DOHH2 (cell line): ENCODE results near the gene SRCAP.

ENCODE experiments used
- H3F3A ChIP-seq: fragments of 200-600 bp; sonication (generic), shearing (Covaris generic); 2 replicates; pipeline ENCODE4 v1.6.0; 2016; ENCODE audit warnings: antibody characterized with exemption, mild to moderate bottlenecking; ENCODE audit not compliant: control insufficient read depth, insufficient read depth
- H3K27ac ChIP-seq: fragments of 200-600 bp; sonication (generic); 2 replicates; pipeline ENCODE4 v1.5.1; 2014; ENCODE audit warnings: low read depth, mild to moderate bottlenecking, low read length, moderate library complexity
- H3K27me3 ChIP-seq: fragments of 200-600 bp; sonication (generic); 2 replicates; pipeline ENCODE4 v1.6.1; 2014; ENCODE audit warnings: mild to moderate bottlenecking, low read length, mixed read lengths; ENCODE audit not compliant: control insufficient read depth
- H3K36me3 ChIP-seq: fragments of 200-600 bp; sonication (generic); 2 replicates; pipeline ENCODE4 v1.6.1; 2014; ENCODE audit warnings: mild to moderate bottlenecking, low read length, moderate library complexity, mixed read lengths; ENCODE audit not compliant: control insufficient read depth
- H3K4me1 ChIP-seq: fragments of 200-600 bp; sonication (generic); 2 replicates; pipeline ENCODE4 v1.6.1; 2014; ENCODE audit warnings: mild to moderate bottlenecking, low read length, mixed read lengths; ENCODE audit not compliant: control insufficient read depth
- H3K4me2 ChIP-seq: fragments of 200-600 bp; sonication (generic); 2 replicates; pipeline ENCODE4 v1.6.0; 2014; ENCODE audit warnings: mild to moderate bottlenecking, low read length, moderate library complexity
- H3K4me3 ChIP-seq: fragments of 200-600 bp; sonication (generic); 2 replicates; pipeline ENCODE4 v1.5.1; 2014; ENCODE audit warnings: mild to moderate bottlenecking, low read length, mixed read lengths
- H3K79me2 ChIP-seq: fragments of 200-600 bp; sonication (generic); 2 replicates; pipeline ENCODE4 v1.6.1; 2014; ENCODE audit warnings: mild to moderate bottlenecking, low read length, mixed read lengths; ENCODE audit not compliant: control insufficient read depth
- H3K9me2 ChIP-seq: fragments of 200-600 bp; sonication (generic); replicated peaks from 2 replicates; pipeline ENCODE4 v1.6.1; 2014; ENCODE audit warnings: mild to moderate bottlenecking, low read length, mixed read lengths; ENCODE audit not compliant: control insufficient read depth
- H3K9me3 ChIP-seq: fragments of 200-600 bp; sonication (generic); 2 replicates; pipeline ENCODE4 v1.6.1; 2014; ENCODE audit warnings: antibody characterized with exemption, low read length, mixed read lengths; ENCODE audit not compliant: control insufficient read depth, insufficient read depth
- H4K20me1 ChIP-seq: fragments of 200-600 bp; sonication (generic); 2 replicates; pipeline ENCODE4 v1.6.0; 2014; ENCODE audit warnings: low read depth, mild to moderate bottlenecking, antibody characterized with exemption, low read length, moderate library complexity; ENCODE audit not compliant: control insufficient read depth, insufficient read depth
- EZH2phosphoT487 ChIP-seq: fragments of 200-600 bp; sonication (generic); IDR thresholded peaks from 2 replicates; pipeline ENCODE4 v1.6.1; 2017; ENCODE audit warnings: borderline replicate concordance, mild to moderate bottlenecking, antibody characterized with exemption, low read length, moderate library complexity, mixed read lengths
- TF ChIP-seq, protein P1 (sequence below): fragments of 200-600 bp; sonication (generic); IDR thresholded peaks from one replicate; pipeline ENCODE4 v1.5.1; 2014; ENCODE audit warnings: antibody characterized with exemption, mild to moderate bottlenecking, low read depth, low read length; ENCODE audit not compliant: poor library complexity, severe bottlenecking

SRCAP gene

DNA sequence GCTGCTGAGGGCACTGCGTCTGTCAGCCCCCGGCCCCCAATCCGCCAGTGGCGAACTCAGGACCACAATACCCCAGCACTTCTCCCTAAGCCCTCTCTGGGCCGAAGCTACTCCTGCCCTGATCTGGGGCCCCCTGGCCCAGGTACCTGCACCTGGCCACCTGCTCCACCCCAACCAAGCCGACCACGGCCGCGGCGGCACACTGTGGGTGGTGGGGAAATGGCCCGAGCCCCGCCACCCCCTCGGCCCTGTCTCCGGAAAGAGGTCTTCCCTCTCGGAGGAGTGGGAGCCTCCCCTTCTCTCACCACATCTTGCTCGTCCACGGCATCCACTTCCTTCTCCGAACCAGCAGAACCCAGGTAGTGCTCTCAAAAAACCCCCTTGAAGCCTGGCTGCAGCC lies 44.1 kb upstream of the SRCAP start:
- Histone ChIP-seq H3F3A (peaks cover 6% of the 10 kb centered on the region), H3K27me3 (no peaks in the 10 kb centered on the region), H3K4me1 (peaks cover 30% of the 10 kb centered on the region), H3K9me3 (no peaks in the 10 kb centered on the region), H3K4me3 (no peak overlapping the region), H3K4me2 (no peak overlapping the region), H3K27ac (no peak overlapping the region), H3K36me3 (peaks cover 58% of the 10 kb centered on the region), H4K20me1 (no peaks in the 10 kb centered on the region), H3K9me2 (no peaks in the 10 kb centered on the region), H3K79me2 (peaks cover 21% of the 10 kb centered on the region)
- TF ChIP-seq, protein P1, sequence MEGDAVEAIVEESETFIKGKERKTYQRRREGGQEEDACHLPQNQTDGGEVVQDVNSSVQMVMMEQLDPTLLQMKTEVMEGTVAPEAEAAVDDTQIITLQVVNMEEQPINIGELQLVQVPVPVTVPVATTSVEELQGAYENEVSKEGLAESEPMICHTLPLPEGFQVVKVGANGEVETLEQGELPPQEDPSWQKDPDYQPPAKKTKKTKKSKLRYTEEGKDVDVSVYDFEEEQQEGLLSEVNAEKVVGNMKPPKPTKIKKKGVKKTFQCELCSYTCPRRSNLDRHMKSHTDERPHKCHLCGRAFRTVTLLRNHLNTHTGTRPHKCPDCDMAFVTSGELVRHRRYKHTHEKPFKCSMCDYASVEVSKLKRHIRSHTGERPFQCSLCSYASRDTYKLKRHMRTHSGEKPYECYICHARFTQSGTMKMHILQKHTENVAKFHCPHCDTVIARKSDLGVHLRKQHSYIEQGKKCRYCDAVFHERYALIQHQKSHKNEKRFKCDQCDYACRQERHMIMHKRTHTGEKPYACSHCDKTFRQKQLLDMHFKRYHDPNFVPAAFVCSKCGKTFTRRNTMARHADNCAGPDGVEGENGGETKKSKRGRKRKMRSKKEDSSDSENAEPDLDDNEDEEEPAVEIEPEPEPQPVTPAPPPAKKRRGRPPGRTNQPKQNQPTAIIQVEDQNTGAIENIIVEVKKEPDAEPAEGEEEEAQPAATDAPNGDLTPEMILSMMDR = no peak

DNA sequence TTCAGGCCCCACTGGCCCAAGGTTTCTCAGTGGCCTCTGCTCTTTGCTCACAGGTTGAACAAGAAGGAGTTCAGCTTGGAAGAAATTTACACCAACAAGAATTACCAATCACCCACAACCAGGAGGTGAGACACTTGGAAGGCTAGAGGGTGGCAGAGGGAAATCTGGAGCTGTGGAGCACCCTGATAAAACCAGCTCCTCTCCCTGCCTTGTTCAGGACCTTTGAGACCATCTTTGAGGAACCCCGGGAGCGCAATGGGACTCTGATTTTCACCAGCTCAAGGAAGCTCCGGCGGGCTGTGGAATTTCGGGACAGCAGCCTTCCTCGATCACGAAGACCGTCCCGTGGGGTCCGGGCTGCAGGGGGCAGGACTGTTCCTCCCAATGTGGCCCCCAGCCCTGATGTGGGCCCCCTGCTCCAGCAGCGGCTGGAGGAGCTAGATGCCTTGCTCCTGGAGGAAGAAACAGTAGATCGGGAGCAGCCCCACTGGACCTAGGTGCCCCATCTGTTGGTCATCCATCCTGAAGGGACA lies 43.1 kb upstream of the SRCAP start:
- Histone ChIP-seq H3F3A (peaks cover 6% of the 10 kb centered on the region), H4K20me1 (no peaks in the 10 kb centered on the region), H3K36me3 (peaks cover 68% of the 10 kb centered on the region), H3K9me2 (no peaks in the 10 kb centered on the region), H3K79me2 (peaks cover 31% of the 10 kb centered on the region), H3K27ac (no peak overlapping the region), H3K9me3 (no peaks in the 10 kb centered on the region), H3K27me3 (no peaks in the 10 kb centered on the region), H3K4me1 (peaks cover 32% of the 10 kb centered on the region), H3K4me2 (no peak overlapping the region), H3K4me3 (no peak overlapping the region)
- TF ChIP-seq, protein P1 = no peak
- TF ChIP-seq EZH2phosphoT487 = no peak

DNA sequence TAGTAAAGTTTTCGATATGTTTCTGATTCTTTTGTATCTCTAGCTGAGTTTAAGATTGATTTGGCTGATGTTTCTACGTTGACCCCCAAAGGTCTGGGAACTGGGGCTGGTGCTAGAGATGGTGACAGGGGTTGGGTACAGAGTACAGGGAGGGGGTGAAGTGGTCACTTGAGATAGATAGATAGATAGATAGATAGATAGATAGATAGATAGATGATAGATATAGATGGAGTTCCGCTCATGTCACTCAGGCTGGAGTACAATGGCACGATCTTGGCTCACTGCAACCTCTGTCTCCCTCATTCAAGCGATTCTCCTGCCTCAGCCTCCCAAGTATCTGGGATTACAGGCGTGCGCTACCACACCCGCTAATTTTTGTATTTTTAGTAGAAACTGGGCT lies 42.6 kb upstream of the SRCAP start:
- no peak overlapping the region for H3K4me2 ChIP-seq

More for the DNA sequence above, 42.6 kb upstream of the SRCAP start:
- TF ChIP-seq, protein P1 = no peak
- TF ChIP-seq EZH2phosphoT487 = no peak
- H4K20me1 ChIP-seq = no peaks in the 10 kb centered on the region
- H3K36me3 ChIP-seq = peaks cover 74% of the 10 kb centered on the region
- no peak overlapping the region for H3K4me3 ChIP-seq
- H3K9me3 ChIP-seq = no peaks in the 10 kb centered on the region
- no peaks in the 10 kb centered on the region for H3K9me2 ChIP-seq
- no peaks in the 10 kb centered on the region for H3K27me3 ChIP-seq
- H3F3A ChIP-seq = peaks cover 6% of the 10 kb centered on the region
- no peak overlapping the region for H3K27ac ChIP-seq
- peaks cover 37% of the 10 kb centered on the region for H3K4me1 ChIP-seq
- peaks cover 33% of the 10 kb centered on the region for H3K79me2 ChIP-seq
